ENCODE data around the gene LRRC8B.

- TF ChIP-seq CTCF (IDR thresholded peaks at IDR 0.05; ENCODE audit: borderline replicate concordance, extremely low read depth, low read length, poor library complexity, severe bottlenecking) (peak; percentile 40), EZH2 (IDR thresholded peaks at IDR 0.05; ENCODE audit: borderline replicate concordance, low read depth, low read length, severe bottlenecking) (no peak)
These were observed 683 bp downstream of the LRRC8B start for GRCh38 chr1:89525169-89525855.

All from DND-41 (cell line).